Caco-2 (cell line): ENCODE results near the gene MAP3K7CL. TPM values are rescaled to one million over a fixed set of nuclear protein-coding genes. Genes with fewer than 3 reads are reported as not detected.

Experiments
- BruUV-seq: library from RNA; stranded (reverse); fragments of 400-500 nt; replicated peaks from 2 replicates; lab custom pipeline; 2021; lab: Mats Ljungman, UMichigan
- CTCF ChIA-PET: fragments of 300-600 bp; sonication (Branson Sonifier 250); formaldehyde crosslinking; loops from one replicate; lab custom pipeline; 2022; ENCODE audit warnings: antibody characterized with exemption; lab: Charles Lee
- POLR2A ChIA-PET: fragments of 300-600 bp; sonication (Branson Sonifier 250); formaldehyde crosslinking; loops from one replicate; lab custom pipeline; 2022; ENCODE audit warnings: antibody characterized with exemption; lab: Charles Lee
- DNase-seq, 2 experiments: peaks; one replicate each; pipeline versions ENCODE4 v3.0.0 to v3.0.0-alpha.2; 2020 to 2022
- H3K27me3 ChIP-seq: replicated peaks from 2 replicates; pipeline ENCODE4 v1.6.0; 2011; ENCODE audit warnings: low read length; ENCODE audit not compliant: control insufficient read depth, insufficient read depth
- H3K36me3 ChIP-seq: 2 replicates; pipeline ENCODE4 v1.5.1; 2011; ENCODE audit warnings: low read length; ENCODE audit not compliant: control insufficient read depth, insufficient read depth
- H3K4me1 ChIP-seq: fragments of 250-450 bp; sonication (Bioruptor Pico); 2 replicates; pipeline ENCODE4 v1.5.1; 2020; ENCODE audit warnings: mild to moderate bottlenecking
- H3K4me3 ChIP-seq: 2 replicates; pipeline ENCODE4 v1.5.1; 2011; ENCODE audit warnings: low read depth, mild to moderate bottlenecking, control low read depth, low read length
- H3K9me3 ChIP-seq: fragments of 250-450 bp; sonication (Bioruptor Pico); 2 replicates; pipeline ENCODE4 v1.5.1; 2020; ENCODE audit warnings: mild to moderate bottlenecking, moderate library complexity
- H3K27ac Mint-ChIP-seq: one replicate; pipeline ENCODE4 v1.8.0; 2022; ENCODE audit warnings: mixed read lengths; ENCODE audit not compliant: unreplicated experiment
- H3K27me3 Mint-ChIP-seq: one replicate; pipeline ENCODE4 v1.8.0; 2022; ENCODE audit warnings: mixed read lengths; ENCODE audit not compliant: insufficient read depth, unreplicated experiment
- H3K36me3 Mint-ChIP-seq: one replicate; pipeline ENCODE4 v1.8.0; 2022; ENCODE audit warnings: mild to moderate bottlenecking, mixed read lengths; ENCODE audit not compliant: insufficient read depth, unreplicated experiment
- H3K4me1 Mint-ChIP-seq: one replicate; pipeline ENCODE4 v1.8.0; 2022; ENCODE audit warnings: low read depth, mixed read lengths; ENCODE audit not compliant: unreplicated experiment
- H3K4me3 Mint-ChIP-seq: one replicate; pipeline ENCODE4 v1.8.0; 2022; ENCODE audit warnings: mild to moderate bottlenecking, moderate library complexity, mixed read lengths; ENCODE audit not compliant: unreplicated experiment
- H3K9me3 Mint-ChIP-seq: one replicate; pipeline ENCODE4 v1.8.0; 2022; ENCODE audit warnings: mixed read lengths; ENCODE audit not compliant: unreplicated experiment
- CTCF ChIP-seq, 2 experiments: fragments of 200-600 bp in 1 of 2; IDR thresholded peaks; 1 replicate in 1 of 2; 2 replicates in 1 of 2; pipeline versions ENCODE4 v1.5.1 to v1.8.0; 2011 to 2022; ENCODE audit warnings: antibody characterized with exemption in 1 of 2, control low read depth in 1 of 2, inconsistent platforms in 1 of 2, low read depth in 1 of 2, low read length in 1 of 2, mild to moderate bottlenecking in 1 of 2, moderate library complexity in 1 of 2; ENCODE audit not compliant: insufficient read depth in 1 of 2, severe bottlenecking in 1 of 2, unreplicated experiment in 1 of 2
- intact Hi-C: fragments of 100-400 bp; cut with micrococcal nuclease; formaldehyde crosslinking; loops from one replicate; pipeline ENCODE4 v1.10.0; 2022; ENCODE audit not compliant: unreplicated experiment
- total RNA-seq: library from RNA; stranded (reverse); gene quantifications from 2 replicates; pipeline ENCODE4 v1.2.3, GENCODE V29; 2022

MAP3K7CL gene
- total RNA-seq, 1 experiment from 2014 or later = 8.2 TPM

GRCh38 chr21:29148530-29148929 lies 18.1 kb downstream of the MAP3K7CL start:
- Mint-ChIP-seq H3K27me3 (no peaks in the 10 kb centered on the region), H3K9me3 (no peaks in the 10 kb centered on the region), H3K36me3 (no peaks in the 10 kb centered on the region), H3K4me1 (no peaks in the 10 kb centered on the region), H3K27ac (no peak overlapping the region), H3K4me3 (no peak overlapping the region)
- CTCF ChIA-PET = no interaction called here
- no peak for TF ChIP-seq CTCF (IDR thresholded peaks at IDR 0.05; ENCODE audit: insufficient read depth in 1 of 2, low read depth in 1 of 2, low read length in 1 of 2, severe bottlenecking in 1 of 2, unreplicated experiment in 1 of 2)
- no peak for DNase-seq
- no peak overlapping the region for H3K4me3 ChIP-seq
- no peaks in the 10 kb centered on the region for H3K9me3 ChIP-seq
- POLR2A ChIA-PET = no interaction called here
- no TSS peak for BruUV-seq
- no peaks in the 10 kb centered on the region for H3K36me3 ChIP-seq
- intact Hi-C loops = no loop called here
- no peaks in the 10 kb centered on the region for H3K27me3 ChIP-seq
- H3K4me1 ChIP-seq = no peaks in the 10 kb centered on the region

DNA sequence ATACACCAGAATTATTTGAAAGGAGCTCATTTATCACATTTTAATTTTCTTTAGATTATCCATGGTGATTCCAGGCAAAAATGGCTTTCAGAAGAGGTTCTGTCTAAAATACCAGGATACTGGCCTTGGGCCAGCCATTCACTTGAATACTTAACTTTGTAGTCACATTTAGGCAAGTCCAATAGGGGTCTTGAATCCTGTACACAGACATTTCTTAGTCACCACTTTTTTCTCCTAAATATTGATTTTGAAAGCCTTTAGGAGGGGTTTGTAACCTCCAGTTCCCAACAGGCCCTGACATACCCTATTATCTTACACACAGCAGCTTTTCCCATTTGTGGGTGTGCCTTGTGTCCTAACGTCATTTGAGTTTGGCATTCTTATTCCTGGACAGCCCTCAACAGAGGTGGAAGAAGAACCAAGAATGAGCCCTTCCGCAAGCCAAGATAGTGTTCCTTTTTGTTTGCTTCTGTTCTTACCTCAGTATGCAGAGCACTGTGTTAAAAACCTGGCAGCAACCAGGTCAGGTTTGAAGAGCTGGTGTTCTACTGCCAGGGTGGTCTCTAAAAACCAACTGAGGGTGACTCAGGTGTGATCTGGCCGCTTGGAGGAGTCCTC lies 19.5 kb downstream of the MAP3K7CL start:
- no peak for DNase-seq
- Mint-ChIP-seq H3K4me1 (no peaks in the 10 kb centered on the region), H3K27ac (no peak overlapping the region), H3K9me3 (no peaks in the 10 kb centered on the region), H3K27me3 (no peaks in the 10 kb centered on the region), H3K36me3 (no peaks in the 10 kb centered on the region), H3K4me3 (no peak overlapping the region)
- no peak overlapping the region for H3K4me3 ChIP-seq
- H3K36me3 ChIP-seq = no peaks in the 10 kb centered on the region
- no TSS peak for BruUV-seq
- H3K9me3 ChIP-seq = no peaks in the 10 kb centered on the region
- intact Hi-C loops = no loop called here
- no peaks in the 10 kb centered on the region for H3K4me1 ChIP-seq
- ChIA-PET CTCF (no interaction called here), POLR2A (no interaction called here)
- no peak for TF ChIP-seq CTCF (IDR thresholded peaks at IDR 0.05; ENCODE audit: insufficient read depth in 1 of 2, low read depth in 1 of 2, low read length in 1 of 2, severe bottlenecking in 1 of 2, unreplicated experiment in 1 of 2)
- H3K27me3 ChIP-seq = no peaks in the 10 kb centered on the region

DNA sequence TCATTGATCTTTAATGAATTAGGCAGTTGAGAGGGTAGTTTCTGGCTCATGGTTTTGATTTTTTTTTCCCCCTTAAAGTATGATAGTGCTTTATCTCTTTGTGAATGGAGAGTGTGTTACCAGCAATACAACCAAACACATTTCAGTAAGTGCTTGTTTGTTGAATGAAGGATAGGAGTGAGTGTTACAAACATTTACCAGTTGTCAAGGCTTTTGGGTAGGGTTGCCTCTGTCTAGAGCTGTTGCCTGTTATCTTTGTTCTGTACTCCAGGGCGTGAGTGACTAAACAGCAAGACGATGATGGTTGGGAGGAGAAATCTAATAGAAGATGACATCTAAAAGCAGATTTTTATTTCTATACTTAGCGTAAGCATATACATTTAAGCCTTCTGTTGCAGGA lies 21.5 kb downstream of the MAP3K7CL start:
- no peaks in the 10 kb centered on the region for H3K36me3 Mint-ChIP-seq
- BruUV-seq = no TSS peak
- H3K4me3 Mint-ChIP-seq = no peak overlapping the region
- H3K4me1 Mint-ChIP-seq = no peaks in the 10 kb centered on the region
- Histone ChIP-seq H3K4me1 (no peaks in the 10 kb centered on the region), H3K4me3 (no peak overlapping the region), H3K27me3 (no peaks in the 10 kb centered on the region), H3K36me3 (no peaks in the 10 kb centered on the region), H3K9me3 (no peaks in the 10 kb centered on the region)
- no peaks in the 10 kb centered on the region for H3K9me3 Mint-ChIP-seq
- intact Hi-C loops = no loop called here
- no peak overlapping the region for H3K27ac Mint-ChIP-seq
- H3K27me3 Mint-ChIP-seq = no peaks in the 10 kb centered on the region
- ChIA-PET POLR2A (no interaction called here), CTCF (no interaction called here)
- no peak for DNase-seq
- no peak for TF ChIP-seq CTCF (IDR thresholded peaks at IDR 0.05; ENCODE audit: insufficient read depth in 1 of 2, low read depth in 1 of 2, low read length in 1 of 2, severe bottlenecking in 1 of 2, unreplicated experiment in 1 of 2)
